K562 (cell line): ENCODE results near the gene ABHD4. TPM values are rescaled to one million over a fixed set of nuclear protein-coding genes. Genes with fewer than 3 reads are reported as not detected.

Experiments used
- ATAC-seq: fragments of 200-7000 bp; cut with Tn5 transposase; 3 replicates; pipeline ENCODE4 v1.9.1; 2020; ENCODE audit warnings: moderate library complexity
- BruUV-seq: library from RNA; stranded (reverse); fragments of 400-500 nt; replicated peaks from 2 replicates; lab custom pipeline; 2021; lab: Mats Ljungman, UMichigan
- CTCF ChIA-PET: fragments of 300-600 bp; formaldehyde crosslinking; extraction: SDS; loops from one replicate; lab custom pipeline; 2021; ENCODE audit warnings: low intra/inter-chr PET ratio; lab: Yijun Ruan, JAX
- POLR2A ChIA-PET: fragments of 300-600, 350-650 bp; sonication (Branson Sonifier 250); formaldehyde crosslinking; extraction: SDS; loops from one replicate; lab custom pipeline; 2021; ENCODE audit warnings: antibody characterized with exemption, inconsistent platforms; lab: Yijun Ruan, JAX
- DNase-seq, 4 experiments: peaks; one replicate each; pipeline versions ENCODE4 v3.0.0 to v3.0.0-alpha.2; 2011 to 2018; ENCODE audit warnings: low spot score in 3 of 4, mixed read lengths in 3 of 4; ENCODE audit errors: extremely low read depth in 1 of 4
- FAIRE-seq: peaks from 2 replicates; lab custom pipeline; 2011; peaks lifted over from hg19 to GRCh38; lab: Jason Lieb, UNC
- H2AFZ ChIP-seq: 2 replicates; pipeline ENCODE4 v1.6.0; 2011; ENCODE audit warnings: low read depth, low read length, control low read depth, inconsistent platforms
- H3K27ac ChIP-seq: fragments of 200-600 bp; 3 replicates; pipeline ENCODE4 v1.8.0; 2011; ENCODE audit warnings: low read depth, mild to moderate bottlenecking, control low read depth, inconsistent platforms, low read length, moderate library complexity, mixed read lengths; ENCODE audit errors: extremely low read depth
- H3K27me3 ChIP-seq, 2 experiments: fragments of 300-600 bp in 1 of 2; 2 replicates in 1 of 2; 3 replicates in 1 of 2; pipeline versions ENCODE4 v1.6.0 to v1.8.0; 2011; ENCODE audit warnings: inconsistent platforms in 2 of 2, low read length in 2 of 2, mild to moderate bottlenecking in 1 of 2, mixed read lengths in 1 of 2, moderate library complexity in 1 of 2; ENCODE audit not compliant: control insufficient read depth in 2 of 2, insufficient read depth in 2 of 2
- H3K36me3 ChIP-seq: fragments of 300-600 bp; 3 replicates; pipeline ENCODE4 v1.8.0; 2011; ENCODE audit warnings: mild to moderate bottlenecking, low read length, inconsistent platforms; ENCODE audit not compliant: control insufficient read depth, insufficient read depth
- H3K4me1 ChIP-seq, 2 experiments: fragments of 200-600 bp in 1 of 2; replicated peaks in 1 of 2; 2 replicates in 1 of 2; 3 replicates in 1 of 2; pipeline versions ENCODE4 v1.5.1 to v1.8.0; 2011; ENCODE audit warnings: inconsistent platforms in 2 of 2, low read length in 2 of 2, mild to moderate bottlenecking in 1 of 2, mixed read lengths in 1 of 2, moderate library complexity in 1 of 2; ENCODE audit not compliant: control insufficient read depth in 2 of 2, insufficient read depth in 2 of 2
- H3K4me2 ChIP-seq: 2 replicates; pipeline ENCODE4 v1.6.1; 2011; ENCODE audit warnings: low read length, control low read depth, inconsistent platforms, mixed read lengths; ENCODE audit not compliant: insufficient read depth
- H3K4me3 ChIP-seq: fragments of 200-600 bp; sonication (generic), shearing (Covaris generic); 2 replicates; pipeline ENCODE4 v1.5.1; 2016; ENCODE audit warnings: control low read depth, inconsistent platforms
- H3K79me2 ChIP-seq: fragments of 200-600 bp; 3 replicates; pipeline ENCODE4 v1.8.0; 2011; ENCODE audit warnings: low read length, inconsistent platforms; ENCODE audit not compliant: control insufficient read depth, insufficient read depth
- H3K9ac ChIP-seq, 2 experiments: 2 replicates each; pipeline versions ENCODE4 v1.6.0 to v1.6.1; 2011; ENCODE audit warnings: low read depth in 2 of 2, low read length in 2 of 2, control low read depth in 1 of 2, inconsistent platforms in 1 of 2, mild to moderate bottlenecking in 1 of 2, mixed read lengths in 1 of 2; ENCODE audit not compliant: insufficient read depth in 1 of 2
- H3K9me1 ChIP-seq: one replicate; pipeline ENCODE4 v1.6.0; 2011; ENCODE audit warnings: inconsistent platforms, mild to moderate bottlenecking, low read length, moderate library complexity; ENCODE audit not compliant: control insufficient read depth, insufficient read depth
- H3K9me3 ChIP-seq: replicated peaks from 2 replicates; pipeline ENCODE4 v1.5.1; 2011; ENCODE audit warnings: low read depth, low read length, inconsistent platforms; ENCODE audit not compliant: control insufficient read depth, insufficient read depth
- H4K20me1 ChIP-seq: replicated peaks from 2 replicates; pipeline ENCODE4 v1.6.1; 2011; ENCODE audit warnings: low read length, inconsistent platforms, mixed read lengths; ENCODE audit not compliant: control insufficient read depth, insufficient read depth
- ETV1 ChIP-seq: fragments of 450-650 bp; conservative IDR thresholded peaks from 2 replicates; pipeline ENCODE4 v1.6.1; 2016; ENCODE audit warnings: missing genetic modification characterization, control low read depth, low read depth, missing compliant biosample characterization
- JUN ChIP-seq, 2 experiments: sonication (generic) in 1 of 2; formaldehyde crosslinking in 1 of 2; IDR thresholded peaks; 2 replicates each; pipeline versions ENCODE4 v1.6.1 to v1.8.0; 2012 to 2022; ENCODE audit warnings: borderline replicate concordance in 2 of 2, mild to moderate bottlenecking in 2 of 2, improper control_type of control experiment in 1 of 2, low read depth in 1 of 2, low read length in 1 of 2, missing genetic modification reagents in 1 of 2
- POLR3A ChIP-seq: IDR thresholded peaks from 2 replicates; pipeline ENCODE4 v1.6.1; 2011; ENCODE audit warnings: borderline replicate concordance, mild to moderate bottlenecking, moderate library complexity; ENCODE audit not compliant: insufficient read length, insufficient read depth; ENCODE audit errors: extremely low read depth
- TAF7 ChIP-seq: fragments of 450-650 bp; IDR thresholded peaks from 2 replicates; pipeline ENCODE4 v1.6.1; 2016; ENCODE audit warnings: missing genetic modification characterization, missing compliant biosample characterization
- ZNF197 ChIP-seq: fragments of 200-800 bp; sonication (Bioruptor generic); IDR thresholded peaks from 2 replicates; pipeline ENCODE4 v1.6.1; 2016; ENCODE audit warnings: low read depth, missing genetic modification characterization, missing compliant biosample characterization
- WGBS: fragments of 100-300 bp; shearing (Covaris generic); methylation state at CpG from one replicate; pipeline ENCODE4 v1.1.6; 2016; ENCODE audit warnings: low coverage, mixed read lengths; ENCODE audit not compliant: insufficient coverage; ENCODE audit errors: missing lambda C conversion rate; 5-methylcytosine and 5-hydroxymethylcytosine counted together
- in situ Hi-C: fragments of 300-500 bp; cut with MboI; formaldehyde crosslinking; loops from 4 replicates; pipeline ENCODE4 v1.15.0; 2018; ENCODE audit warnings: inconsistent platforms, mixed read lengths
- intact Hi-C: fragments of 100-400 bp; cut with micrococcal nuclease; formaldehyde crosslinking; loops from 2 replicates; pipeline ENCODE4 v1.14.2; 2022
- polyA plus RNA-seq, 8 experiments: library from polyadenylated mRNA; depleted of rRNA in 4 of 8; stranded (reverse) in 5 of 8; unstranded in 3 of 8; fragments of >200 nt; fragmentation: Nextera tagmentation in 2 of 8; fragmentation: Illumina TruSeq in 1 of 8; extraction: Ambion mirVana in 2 of 8; extraction: Trizol in 1 of 8; gene quantifications; 2 replicates each; pipeline versions ENCODE4 v1.2.1 to v1.2.3, GENCODE V29; 2011 to 2014; ENCODE audit warnings: inconsistent platforms in 1 of 8, missing spikeins in 1 of 8
- total RNA-seq, 7 experiments: library from RNA; depleted of rRNA in 6 of 7; stranded (reverse); fragments of >200 nt in 6 of 7; fragmentation: Illumina TruSeq in 2 of 7; extraction: Trizol in 2 of 7; gene quantifications; 2 replicates each; pipeline versions ENCODE4 v1.2.1 to v1.2.3, GENCODE V29; 2011 to 2021; ENCODE audit warnings: low replicate concordance in 1 of 7
- TF ChIP-seq, protein P1 (sequence below): fragments of 450-650 bp; formaldehyde crosslinking; conservative IDR thresholded peaks from 2 replicates; pipeline ENCODE4 v1.4.0; 2022; ENCODE audit warnings: mild to moderate bottlenecking, missing genetic modification characterization

ABHD4 gene
- total and polyA plus RNA-seq, 9 of the 15 experiments (the other 6 are each of a cell fraction or from before 2014, with no cell fraction given): 3.6 to 12.0 (median 7.2) TPM

GRCh38 chr14:22564463-22564862 is 33.6 kb upstream of the ABHD4 start:
- 71% methylated on average over 1 of the region's 1 CpG for whole genome bisulfite sequencing
- Histone ChIP-seq H3K4me1 (peaks cover 12 to 20% of the 10 kb centered on the region in 2 experiments; a peak in 3 of 5 replicates), H4K20me1 (no peaks in the 10 kb centered on the region), H3K9me1 (no peaks in the 10 kb centered on the region), H3K79me2 (peaks cover 11% of the 10 kb centered on the region; the same call in 2 of the 3 replicates), H2AFZ (no peak overlapping the region), H3K27ac (no peak overlapping the region), H3K4me2 (no peak overlapping the region), H3K9ac (no peak overlapping the region), H3K36me3 (peaks cover 50% of the 10 kb centered on the region), H3K9me3 (no peaks in the 10 kb centered on the region), H3K27me3 (no peaks in the 10 kb centered on the region), H3K4me3 (no peak overlapping the region)
- POLR2A ChIA-PET: no interaction called here
- DNase-seq (no peak), ATAC-seq (no peak), FAIRE-seq (no peak)
- intact Hi-C loops (no loop called here), in situ Hi-C loops (loop anchor here (10.0 kb wide), 1 partner anchor 280 kb away; no protein-coding TSS in a partner anchor)
- no TSS peak for BruUV-seq
- TF ChIP-seq TAF7 (tag) (no peak), ZNF197 (CRISPR knock-in tag) (no peak), JUN (IDR thresholded peaks at IDR 0.05; ENCODE audit: borderline replicate concordance, low read depth, low read length) (no peak), JUN (CRISPR knock-in tag; IDR thresholded peaks at IDR 0.05; ENCODE audit: borderline replicate concordance) (no peak), ETV1 (no peak), POLR3A (no peak)
- TF ChIP-seq, protein P1, sequence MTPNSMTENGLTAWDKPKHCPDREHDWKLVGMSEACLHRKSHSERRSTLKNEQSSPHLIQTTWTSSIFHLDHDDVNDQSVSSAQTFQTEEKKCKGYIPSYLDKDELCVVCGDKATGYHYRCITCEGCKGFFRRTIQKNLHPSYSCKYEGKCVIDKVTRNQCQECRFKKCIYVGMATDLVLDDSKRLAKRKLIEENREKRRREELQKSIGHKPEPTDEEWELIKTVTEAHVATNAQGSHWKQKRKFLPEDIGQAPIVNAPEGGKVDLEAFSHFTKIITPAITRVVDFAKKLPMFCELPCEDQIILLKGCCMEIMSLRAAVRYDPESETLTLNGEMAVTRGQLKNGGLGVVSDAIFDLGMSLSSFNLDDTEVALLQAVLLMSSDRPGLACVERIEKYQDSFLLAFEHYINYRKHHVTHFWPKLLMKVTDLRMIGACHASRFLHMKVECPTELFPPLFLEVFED (CRISPR knock-in tag): no peak
- CTCF ChIA-PET: no interaction called here
